ENCODE data around the gene ERAP2. TPM values are rescaled to one million over a fixed set of nuclear protein-coding genes. Genes with fewer than 3 reads are reported as not detected.

ERAP2 gene
- total RNA-seq, 2 donors from 2014 or later = 7.7 to 19.0 TPM

DNA sequence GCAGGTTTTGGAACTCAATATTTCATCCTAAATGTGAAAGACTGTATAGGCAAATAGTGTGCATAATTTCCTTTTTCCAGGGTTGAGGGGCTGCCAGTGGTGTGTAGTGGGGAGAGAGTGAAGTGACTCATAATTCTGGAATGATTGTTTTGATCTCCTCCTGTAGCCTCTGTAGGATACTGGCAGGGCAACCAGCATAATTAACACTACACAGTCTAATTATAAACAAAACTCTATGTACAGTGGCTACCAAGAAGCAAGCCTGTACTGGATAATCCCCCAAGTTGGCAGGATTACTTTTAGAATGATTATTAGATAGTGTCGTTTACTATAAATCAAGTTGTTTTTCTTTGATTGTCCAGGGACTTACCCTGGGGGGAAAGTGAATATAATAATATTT is 91.8 kb downstream of the ERAP2 start:
- H3K36me3 ChIP-seq = no peaks in the 10 kb centered on the region
- intact Hi-C loops (cut with DNase I) = no loop called here
- WGBS = 24% methylated on average over 1 of the region's 1 CpG
- no peaks in the 10 kb centered on the region for H3K27me3 ChIP-seq (replicated peaks; ENCODE audit: insufficient read depth)
- H3K4me1 ChIP-seq (replicated peaks) = peaks cover 12% of the 10 kb centered on the region
- DNase-seq (ENCODE audit: low spot score) = no peak
- H3K4me3 ChIP-seq = no peak overlapping the region
- H3K9me3 ChIP-seq = no peaks in the 10 kb centered on the region
- no peak overlapping the region for H3K27ac ChIP-seq
- TF ChIP-seq, protein P1, sequence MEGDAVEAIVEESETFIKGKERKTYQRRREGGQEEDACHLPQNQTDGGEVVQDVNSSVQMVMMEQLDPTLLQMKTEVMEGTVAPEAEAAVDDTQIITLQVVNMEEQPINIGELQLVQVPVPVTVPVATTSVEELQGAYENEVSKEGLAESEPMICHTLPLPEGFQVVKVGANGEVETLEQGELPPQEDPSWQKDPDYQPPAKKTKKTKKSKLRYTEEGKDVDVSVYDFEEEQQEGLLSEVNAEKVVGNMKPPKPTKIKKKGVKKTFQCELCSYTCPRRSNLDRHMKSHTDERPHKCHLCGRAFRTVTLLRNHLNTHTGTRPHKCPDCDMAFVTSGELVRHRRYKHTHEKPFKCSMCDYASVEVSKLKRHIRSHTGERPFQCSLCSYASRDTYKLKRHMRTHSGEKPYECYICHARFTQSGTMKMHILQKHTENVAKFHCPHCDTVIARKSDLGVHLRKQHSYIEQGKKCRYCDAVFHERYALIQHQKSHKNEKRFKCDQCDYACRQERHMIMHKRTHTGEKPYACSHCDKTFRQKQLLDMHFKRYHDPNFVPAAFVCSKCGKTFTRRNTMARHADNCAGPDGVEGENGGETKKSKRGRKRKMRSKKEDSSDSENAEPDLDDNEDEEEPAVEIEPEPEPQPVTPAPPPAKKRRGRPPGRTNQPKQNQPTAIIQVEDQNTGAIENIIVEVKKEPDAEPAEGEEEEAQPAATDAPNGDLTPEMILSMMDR (IDR thresholded peaks at IDR 0.05) = no peak
- TF ChIP-seq POLR2A (IDR thresholded peaks at IDR 0.05) = no peak
- TF ChIP-seq POLR2AphosphoS5 (IDR thresholded peaks at IDR 0.05) = no peak

DNA sequence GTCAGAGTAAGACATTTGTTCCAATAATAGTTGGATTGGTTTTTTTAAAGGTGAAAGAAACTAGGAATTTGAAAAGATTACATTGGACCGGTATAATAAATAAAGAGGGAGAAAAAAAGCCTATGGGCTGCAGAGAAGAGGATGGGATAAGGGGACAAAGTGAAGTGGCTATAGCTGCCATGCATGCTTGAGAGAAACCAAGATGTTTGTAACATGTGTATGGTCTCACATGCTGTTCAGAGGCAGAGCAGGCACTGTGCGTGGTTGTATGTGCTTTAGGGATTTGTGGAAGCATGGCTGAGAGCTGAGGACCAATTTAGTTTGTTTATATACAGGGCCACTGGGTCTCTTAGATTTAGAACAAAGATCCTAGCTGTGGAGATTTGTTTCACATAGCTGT is 92.3 kb downstream of the ERAP2 start:
- 42% methylated on average over 2 of the region's 2 CpGs for WGBS
- no peak overlapping the region for H3K27ac ChIP-seq
- no peak for DNase-seq (ENCODE audit: low spot score)
- no peak overlapping the region for H3K4me3 ChIP-seq
- intact Hi-C loops (cut with DNase I) = no loop called here
- no peaks in the 10 kb centered on the region for H3K27me3 ChIP-seq (replicated peaks; ENCODE audit: insufficient read depth)
- H3K9me3 ChIP-seq = no peaks in the 10 kb centered on the region
- no peaks in the 10 kb centered on the region for H3K36me3 ChIP-seq
- TF ChIP-seq POLR2AphosphoS5 (IDR thresholded peaks at IDR 0.05) = no peak
- TF ChIP-seq POLR2A (IDR thresholded peaks at IDR 0.05) = no peak
- TF ChIP-seq, protein P1 (IDR thresholded peaks at IDR 0.05) = no peak
- peaks cover 12% of the 10 kb centered on the region for H3K4me1 ChIP-seq (replicated peaks)

Small RNA genes within 50 kb of the gene (small RNA-seq; reads per million reads assigned to genes)
- gene RF00019 = 0 reads per million in 2 donors

Other genes starting within 250 kb of the ERAP2 start
- 100 to 1,000 TPM; 251 to 256 TPM for gene CAST, start 214.1 kb upstream of the ERAP2 start, total RNA-seq
- gene ERAP1, start 68.6 kb upstream of the ERAP2 start, total RNA-seq = 10 to 100 TPM; 28.1 to 31.7 TPM
- gene LNPEP, start 59.6 kb downstream of the ERAP2 start, total RNA-seq = 10 to 100 TPM; 38.5 to 43.9 TPM